ENCODE results near the gene DYRK1A. TPM values are rescaled to one million over a fixed set of nuclear protein-coding genes. Genes with fewer than 3 reads are reported as not detected.
"Not testable (repeated sequence)": the region's sequence is repeated elsewhere in the genome, so short reads cannot be mapped to it uniquely, and the experiment has no call there.

DYRK1A gene
- 19.9 TPM for polyA plus RNA-seq (2013, experiment 1 of 2; ENCODE audit: insufficient read length)
- polyA plus RNA-seq (2013, experiment 2 of 2; ENCODE audit: insufficient read length): 17.6 TPM

GRCh38 chr21:37366482-37367316 lies at the start of gene DYRK1A:
DYRK1A (plus strand) TSS chr21:37366773; CDS start chr21:37420375, 53,602 bp downstream.
- peak; percentile 100 for DNase-seq

- DNase-seq: no peak
Observed at GRCh38 chr21:37319551-37319950, 47.0 kb upstream of the DYRK1A start.

- DNase-seq: no peak
Observed at GRCh38 chr21:37322084-37322483, 44.5 kb upstream of the DYRK1A start.

GRCh38 chr21:37324558-37324957 lies 42.0 kb upstream of the DYRK1A start:
- DNase-seq: no peak

- DNase-seq: not testable (repeated sequence)
Observed at GRCh38 chr21:37328147-37328546, 38.4 kb upstream of the DYRK1A start.

GRCh38 chr21:37331411-37331810 lies 35.2 kb upstream of the DYRK1A start:
- DNase-seq: no peak

- no peak for DNase-seq
Observed at GRCh38 chr21:37335053-37335452, 31.5 kb upstream of the DYRK1A start.

- DNase-seq: no peak
Observed at GRCh38 chr21:37337179-37337578, 29.4 kb upstream of the DYRK1A start.

GRCh38 chr21:37337831-37338230 lies 28.7 kb upstream of the DYRK1A start:
- no peak for DNase-seq

- peak; percentile 98 for DNase-seq
Observed at GRCh38 chr21:37338671-37339551, 27.7 kb upstream of the DYRK1A start.

GRCh38 chr21:37339552-37339939 lies 27.0 kb upstream of the DYRK1A start:
- DNase-seq: no peak

GRCh38 chr21:37341254-37341960 lies 25.2 kb upstream of the DYRK1A start:
- DNase-seq: peak; percentile 18

- no peak for DNase-seq
Observed at GRCh38 chr21:37342046-37342632, 24.4 kb upstream of the DYRK1A start.

- no peak for DNase-seq
Observed at GRCh38 chr21:37346841-37347430, 19.6 kb upstream of the DYRK1A start.

- no peak for DNase-seq
Observed at GRCh38 chr21:37348664-37349063, 17.9 kb upstream of the DYRK1A start.

- no peak for DNase-seq
Observed at GRCh38 chr21:37350472-37350871, 16.1 kb upstream of the DYRK1A start.

GRCh38 chr21:37356706-37357105 lies 9.9 kb upstream of the DYRK1A start:
- DNase-seq: no peak

GRCh38 chr21:37357691-37358090 lies 8.9 kb upstream of the DYRK1A start:
- DNase-seq: no peak

GRCh38 chr21:37358397-37358796 lies 8.2 kb upstream of the DYRK1A start:
- no peak for DNase-seq

GRCh38 chr21:37363936-37364335 lies 2.6 kb upstream of the DYRK1A start:
- DNase-seq: no peak

GRCh38 chr21:37364722-37365121 lies 1.9 kb upstream of the DYRK1A start:
- no peak for DNase-seq

All from fibroblast of skin of back (primary cell).